GM23338 (cell line): ENCODE measurements around the gene ACTN2. TPM values are rescaled to one million over a fixed set of nuclear protein-coding genes. Genes with fewer than 3 reads are reported as not detected.

Experiments used
- ATAC-seq: fragments of 200-7000 bp; cut with Tn5 transposase; 3 replicates; pipeline ENCODE4 v1.9.1; 2020
- DNase-seq: peaks from one replicate; pipeline ENCODE4 v3.0.0-alpha.2; 2015; ENCODE audit warnings: low spot score
- H2AFZ ChIP-seq: fragments of 200-600 bp; sonication (generic); 2 replicates; pipeline ENCODE4 v1.8.0; 2016; ENCODE audit warnings: antibody characterized with exemption, mild to moderate bottlenecking, moderate library complexity
- H3F3A ChIP-seq: fragments of 200-600 bp; sonication (generic); replicated peaks from 2 replicates; pipeline ENCODE4 v1.8.0; 2017; ENCODE audit warnings: antibody characterized with exemption, mixed run types, low read depth
- H3K27ac ChIP-seq: fragments of 200-600 bp; sonication (generic); 2 replicates; pipeline ENCODE4 v1.6.1; 2016; ENCODE audit warnings: low read depth
- H3K27me3 ChIP-seq: fragments of 200-600 bp; sonication (generic); 2 replicates; pipeline ENCODE4 v1.8.0; 2016; ENCODE audit warnings: mild to moderate bottlenecking, mixed run types, moderate library complexity; ENCODE audit not compliant: insufficient read depth
- H3K36me3 ChIP-seq: fragments of 200-600 bp; sonication (generic); 2 replicates; pipeline ENCODE4 v1.8.0; 2016; ENCODE audit warnings: mild to moderate bottlenecking; ENCODE audit not compliant: insufficient read depth
- H3K4me1 ChIP-seq: fragments of 200-600 bp; sonication (generic); 2 replicates; pipeline ENCODE4 v1.8.0; 2016; ENCODE audit warnings: mild to moderate bottlenecking, moderate library complexity; ENCODE audit not compliant: insufficient read depth
- H3K4me2 ChIP-seq: fragments of 200-600 bp; sonication (generic); 2 replicates; pipeline ENCODE4 v1.7.1; 2017; ENCODE audit warnings: mixed run types
- H3K4me3 ChIP-seq: fragments of 200-600 bp; sonication (generic); 2 replicates; pipeline ENCODE4 v1.6.1; 2016; ENCODE audit warnings: mixed run types
- H3K79me2 ChIP-seq: fragments of 200-600 bp; sonication (generic); replicated peaks from 2 replicates; pipeline ENCODE4 v1.8.0; 2017; ENCODE audit warnings: mild to moderate bottlenecking; ENCODE audit not compliant: insufficient read depth
- H3K9me2 ChIP-seq: fragments of 200-600 bp; sonication (generic); 2 replicates; pipeline ENCODE4 v1.8.0; 2017; ENCODE audit not compliant: insufficient read depth
- H4K20me1 ChIP-seq: fragments of 200-600 bp; sonication (generic); replicated peaks from 2 replicates; pipeline ENCODE4 v1.8.0; 2017; ENCODE audit warnings: mild to moderate bottlenecking; ENCODE audit not compliant: insufficient read depth
- H3K27ac Mint-ChIP-seq: 2 replicates; pipeline ENCODE4 v1.8.0; 2020; ENCODE audit warnings: inconsistent platforms, mild to moderate bottlenecking, moderate library complexity, mixed read lengths
- H3K27me3 Mint-ChIP-seq: 3 replicates; pipeline ENCODE4 v1.8.0; 2022; ENCODE audit warnings: low read depth, mild to moderate bottlenecking, moderate library complexity, mixed read lengths, inconsistent platforms; ENCODE audit not compliant: insufficient read depth, poor library complexity
- H3K36me3 Mint-ChIP-seq: 3 replicates; pipeline ENCODE4 v1.8.0; 2021; ENCODE audit warnings: low read depth, mild to moderate bottlenecking, inconsistent platforms, moderate library complexity, mixed read lengths
- H3K4me1 Mint-ChIP-seq: 3 replicates; pipeline ENCODE4 v1.8.0; 2020; ENCODE audit warnings: mild to moderate bottlenecking, inconsistent platforms, mixed read lengths
- H3K4me3 Mint-ChIP-seq: 3 replicates; pipeline ENCODE4 v1.8.0; 2021; ENCODE audit warnings: moderate library complexity, mild to moderate bottlenecking, inconsistent platforms, mixed read lengths
- H3K9me3 Mint-ChIP-seq: 3 replicates; pipeline ENCODE4 v1.8.0; 2020; ENCODE audit warnings: moderate library complexity, mild to moderate bottlenecking, inconsistent platforms, mixed read lengths
- CREB1 ChIP-seq: fragments of 250-450 bp; sonication (Bioruptor Pico); IDR thresholded peaks from 2 replicates; pipeline ENCODE4 v1.5.0; 2020; ENCODE audit warnings: low read depth, mild to moderate bottlenecking, moderate library complexity
- EZH2 ChIP-seq: fragments of 200-600 bp; sonication (generic); IDR thresholded peaks from one replicate; pipeline ENCODE4 v1.8.0; 2017; ENCODE audit warnings: antibody characterized with exemption, mild to moderate bottlenecking, low read depth; ENCODE audit not compliant: unreplicated experiment
- EZH2phosphoT487 ChIP-seq: fragments of 200-600 bp; sonication (generic); IDR thresholded peaks from one replicate; pipeline ENCODE4 v1.8.1; 2018; ENCODE audit warnings: antibody characterized with exemption; ENCODE audit not compliant: unreplicated experiment
- JUNB ChIP-seq: IDR thresholded peaks from one replicate; pipeline ENCODE4 v1.6.1; 2016; ENCODE audit warnings: antibody characterized with exemption; ENCODE audit not compliant: unreplicated experiment
- NANOG ChIP-seq: IDR thresholded peaks from 2 replicates; pipeline ENCODE4 v1.6.1; 2016; ENCODE audit warnings: antibody characterized with exemption, borderline replicate concordance
- POLR2AphosphoS5 ChIP-seq: IDR thresholded peaks from 2 replicates; pipeline ENCODE4 v1.6.1; 2016; ENCODE audit warnings: antibody characterized with exemption, low read depth
- ZNF114 ChIP-seq: fragments of 250-450 bp; sonication (Bioruptor Pico); IDR thresholded peaks from 2 replicates; pipeline ENCODE4 v1.5.0; 2020; ENCODE audit warnings: mild to moderate bottlenecking, moderate library complexity
- ZNF331 ChIP-seq: fragments of 250-450 bp; sonication (Bioruptor Pico); IDR thresholded peaks from 2 replicates; pipeline ENCODE4 v1.5.0; 2020; ENCODE audit warnings: low read depth, mild to moderate bottlenecking, moderate library complexity
- polyA plus RNA-seq: library from polyadenylated mRNA; unstranded; fragments of >200 nt; fragmentation: Nextera tagmentation; extraction: Ambion mirVana; gene quantifications from 2 replicates; pipeline ENCODE4 v1.2.1, GENCODE V29; 2016
- total RNA-seq: library from RNA; depleted of rRNA; stranded (reverse); fragments of >200 nt; shearing (Covaris generic); gene quantifications from 2 replicates; pipeline ENCODE4 v1.2.3, GENCODE V29; 2014
- TF ChIP-seq, protein P1 (sequence below): IDR thresholded peaks from one replicate; pipeline ENCODE4 v1.6.1; 2018; ENCODE audit warnings: antibody characterized with exemption; ENCODE audit not compliant: unreplicated experiment
- TF ChIP-seq, protein P2 (sequence below), 2 experiments: fragments of 200-600 bp in 1 of 2; sonication (generic) in 1 of 2; conservative IDR thresholded peaks; 2 replicates each; pipeline versions ENCODE4 v1.5.1 to v1.6.1; 2016 to 2017; ENCODE audit warnings: antibody characterized with exemption in 2 of 2, low read depth in 2 of 2, mild to moderate bottlenecking in 2 of 2, moderate library complexity in 1 of 2
- TF ChIP-seq, protein P3 (sequence below): IDR thresholded peaks from 2 replicates; pipeline ENCODE4 v1.6.1; 2016; ENCODE audit warnings: antibody characterized with exemption

ACTN2 gene
- total and polyA plus RNA-seq, 2 experiments from 2014 or later, result 1.9 to 2.8 TPM

DNA sequence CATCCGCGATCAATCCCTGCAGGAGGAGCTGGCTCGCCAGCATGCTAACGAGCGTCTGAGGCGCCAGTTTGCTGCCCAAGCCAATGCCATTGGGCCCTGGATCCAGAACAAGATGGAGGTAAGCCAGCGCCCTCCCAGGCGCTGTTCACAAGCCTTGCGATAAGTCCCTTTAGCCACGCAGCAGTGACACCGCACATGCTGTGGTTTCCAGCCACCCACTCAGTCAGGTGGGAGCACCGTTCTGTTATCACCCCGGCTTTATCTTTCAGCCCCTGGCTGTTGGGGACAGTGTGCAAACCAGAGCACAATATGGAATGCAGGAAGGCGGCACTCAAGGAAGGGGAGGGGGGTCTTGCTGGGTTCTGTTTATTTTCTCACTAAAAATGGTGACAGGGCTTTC lies 67.7 kb downstream of the ACTN2 start (continued):
- TF ChIP-seq, protein P1, sequence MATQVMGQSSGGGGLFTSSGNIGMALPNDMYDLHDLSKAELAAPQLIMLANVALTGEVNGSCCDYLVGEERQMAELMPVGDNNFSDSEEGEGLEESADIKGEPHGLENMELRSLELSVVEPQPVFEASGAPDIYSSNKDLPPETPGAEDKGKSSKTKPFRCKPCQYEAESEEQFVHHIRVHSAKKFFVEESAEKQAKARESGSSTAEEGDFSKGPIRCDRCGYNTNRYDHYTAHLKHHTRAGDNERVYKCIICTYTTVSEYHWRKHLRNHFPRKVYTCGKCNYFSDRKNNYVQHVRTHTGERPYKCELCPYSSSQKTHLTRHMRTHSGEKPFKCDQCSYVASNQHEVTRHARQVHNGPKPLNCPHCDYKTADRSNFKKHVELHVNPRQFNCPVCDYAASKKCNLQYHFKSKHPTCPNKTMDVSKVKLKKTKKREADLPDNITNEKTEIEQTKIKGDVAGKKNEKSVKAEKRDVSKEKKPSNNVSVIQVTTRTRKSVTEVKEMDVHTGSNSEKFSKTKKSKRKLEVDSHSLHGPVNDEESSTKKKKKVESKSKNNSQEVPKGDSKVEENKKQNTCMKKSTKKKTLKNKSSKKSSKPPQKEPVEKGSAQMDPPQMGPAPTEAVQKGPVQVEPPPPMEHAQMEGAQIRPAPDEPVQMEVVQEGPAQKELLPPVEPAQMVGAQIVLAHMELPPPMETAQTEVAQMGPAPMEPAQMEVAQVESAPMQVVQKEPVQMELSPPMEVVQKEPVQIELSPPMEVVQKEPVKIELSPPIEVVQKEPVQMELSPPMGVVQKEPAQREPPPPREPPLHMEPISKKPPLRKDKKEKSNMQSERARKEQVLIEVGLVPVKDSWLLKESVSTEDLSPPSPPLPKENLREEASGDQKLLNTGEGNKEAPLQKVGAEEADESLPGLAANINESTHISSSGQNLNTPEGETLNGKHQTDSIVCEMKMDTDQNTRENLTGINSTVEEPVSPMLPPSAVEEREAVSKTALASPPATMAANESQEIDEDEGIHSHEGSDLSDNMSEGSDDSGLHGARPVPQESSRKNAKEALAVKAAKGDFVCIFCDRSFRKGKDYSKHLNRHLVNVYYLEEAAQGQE, result no peak
- TF ChIP-seq JUNB (no peak), EZH2 (no peak)

- H3K4me1 ChIP-seq, result no peaks in the 10 kb centered on the region
- no peak overlapping the region for H3K4me3 Mint-ChIP-seq
- H3K27me3 ChIP-seq, result no peaks in the 10 kb centered on the region
- H3K4me3 ChIP-seq, result no peak overlapping the region
- 0 out of 3 replicates have a peak, but pooled peaks cover 2% of the 10 kb centered on the region for H3K4me1 Mint-ChIP-seq
- no peaks in the 10 kb centered on the region for H3K9me3 Mint-ChIP-seq
- H3F3A ChIP-seq, result no peaks in the 10 kb centered on the region
- 0 out of 3 replicates have a peak, but pooled peaks cover 3% of the 10 kb centered on the region for H3K36me3 Mint-ChIP-seq
- no peaks in the 10 kb centered on the region for H3K36me3 ChIP-seq
- no peaks in the 10 kb centered on the region for H3K79me2 ChIP-seq
- H3K27ac ChIP-seq, result no peak overlapping the region
- no peak for DNase-seq
- no peaks in the 10 kb centered on the region for H3K27me3 Mint-ChIP-seq
- H3K9me2 ChIP-seq, result no peaks in the 10 kb centered on the region
- H2AFZ ChIP-seq, result no peak overlapping the region
- H3K27ac Mint-ChIP-seq, result no peak overlapping the region
- no peak overlapping the region for H3K4me2 ChIP-seq
- H4K20me1 ChIP-seq, result 0 out of 2 replicates have a peak, but pooled peaks cover 3% of the 10 kb centered on the region
- TF ChIP-seq, protein P1, result no peak
- TF ChIP-seq ZNF331 (CRISPR knock-in tag) (no peak), EZH2 (no peak), JUNB (no peak), EZH2phosphoT487 (no peak), POLR2AphosphoS5 (no peak), NANOG (no peak), CREB1 (no peak), ZNF114 (no peak)
- TF ChIP-seq, protein P2, sequence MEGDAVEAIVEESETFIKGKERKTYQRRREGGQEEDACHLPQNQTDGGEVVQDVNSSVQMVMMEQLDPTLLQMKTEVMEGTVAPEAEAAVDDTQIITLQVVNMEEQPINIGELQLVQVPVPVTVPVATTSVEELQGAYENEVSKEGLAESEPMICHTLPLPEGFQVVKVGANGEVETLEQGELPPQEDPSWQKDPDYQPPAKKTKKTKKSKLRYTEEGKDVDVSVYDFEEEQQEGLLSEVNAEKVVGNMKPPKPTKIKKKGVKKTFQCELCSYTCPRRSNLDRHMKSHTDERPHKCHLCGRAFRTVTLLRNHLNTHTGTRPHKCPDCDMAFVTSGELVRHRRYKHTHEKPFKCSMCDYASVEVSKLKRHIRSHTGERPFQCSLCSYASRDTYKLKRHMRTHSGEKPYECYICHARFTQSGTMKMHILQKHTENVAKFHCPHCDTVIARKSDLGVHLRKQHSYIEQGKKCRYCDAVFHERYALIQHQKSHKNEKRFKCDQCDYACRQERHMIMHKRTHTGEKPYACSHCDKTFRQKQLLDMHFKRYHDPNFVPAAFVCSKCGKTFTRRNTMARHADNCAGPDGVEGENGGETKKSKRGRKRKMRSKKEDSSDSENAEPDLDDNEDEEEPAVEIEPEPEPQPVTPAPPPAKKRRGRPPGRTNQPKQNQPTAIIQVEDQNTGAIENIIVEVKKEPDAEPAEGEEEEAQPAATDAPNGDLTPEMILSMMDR (conservative IDR thresholded peaks at IDR 0.05; ENCODE audit: low read depth in 2 of 2), result no peak
- TF ChIP-seq, protein P3, sequence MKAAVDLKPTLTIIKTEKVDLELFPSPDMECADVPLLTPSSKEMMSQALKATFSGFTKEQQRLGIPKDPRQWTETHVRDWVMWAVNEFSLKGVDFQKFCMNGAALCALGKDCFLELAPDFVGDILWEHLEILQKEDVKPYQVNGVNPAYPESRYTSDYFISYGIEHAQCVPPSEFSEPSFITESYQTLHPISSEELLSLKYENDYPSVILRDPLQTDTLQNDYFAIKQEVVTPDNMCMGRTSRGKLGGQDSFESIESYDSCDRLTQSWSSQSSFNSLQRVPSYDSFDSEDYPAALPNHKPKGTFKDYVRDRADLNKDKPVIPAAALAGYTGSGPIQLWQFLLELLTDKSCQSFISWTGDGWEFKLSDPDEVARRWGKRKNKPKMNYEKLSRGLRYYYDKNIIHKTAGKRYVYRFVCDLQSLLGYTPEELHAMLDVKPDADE, result no peak
- ATAC-seq, result no peak
Observed at GRCh38 chr1:236754525-236755210, 68.4 kb downstream of the ACTN2 start.
